Activated CD4-positive, alpha-beta T cell treated with anti-CD3 and anti-CD28 coated beads for 1 hour (primary cell): ENCODE measurements around the gene GCC2.
"Not testable (repeated sequence)": the region's sequence is repeated elsewhere in the genome, so short reads cannot be mapped to it uniquely, and the experiment has no call there.

ENCODE experiments used
- DNase-seq: peaks from one replicate; pipeline ENCODE4 v3.0.0-alpha.2; 2020

Gene GCC2

GRCh38 chr2:108525258-108525657, 76.3 kb downstream of the GCC2 start:
- not testable (repeated sequence) for DNase-seq

GRCh38 chr2:108531674-108532055, 82.7 kb downstream of the GCC2 start:
- no peak for DNase-seq

- peak; percentile 78 for DNase-seq
These were observed 85.0 kb downstream of the GCC2 start, which contains the start of gene LIMS1 for GRCh38 chr2:108533832-108534583. Gene LIMS1 (plus strand): TSS chr2:108534470. CDS start chr2:108534563, 93 bp downstream.

GRCh38 chr2:108534584-108535356, 85.8 kb downstream of the GCC2 start:
- peak; percentile 10 for DNase-seq

- DNase-seq: no peak
These were observed 86.3 kb downstream of the GCC2 start for GRCh38 chr2:108535357-108535631.

GRCh38 chr2:108536133-108536780, 87.3 kb downstream of the GCC2 start:
- DNase-seq: no peak

- DNase-seq: no peak
These were observed 87.9 kb downstream of the GCC2 start for GRCh38 chr2:108536911-108537310.

- no peak for DNase-seq
These were observed 89.1 kb downstream of the GCC2 start for GRCh38 chr2:108538000-108538625.

- no peak for DNase-seq
These were observed 92.4 kb downstream of the GCC2 start for GRCh38 chr2:108541451-108541850.

- no peak for DNase-seq
These were observed 93.1 kb downstream of the GCC2 start for GRCh38 chr2:108542071-108542470.

- DNase-seq: no peak
These were observed 98.6 kb downstream of the GCC2 start for GRCh38 chr2:108547606-108548005.

GRCh38 chr2:108548208-108549003, 99.4 kb downstream of the GCC2 start:
- DNase-seq: no peak

GRCh38 chr2:108552566-108552965, 103.6 kb downstream of the GCC2 start:
- no peak for DNase-seq

GRCh38 chr2:108553209-108553919, 104.4 kb downstream of the GCC2 start:
- no peak for DNase-seq

GRCh38 chr2:108554528-108554927, 105.5 kb downstream of the GCC2 start:
- DNase-seq: no peak

GRCh38 chr2:108555572-108555971, 106.6 kb downstream of the GCC2 start:
- DNase-seq: no peak

GRCh38 chr2:108556581-108556980, 107.6 kb downstream of the GCC2 start:
- not testable (repeated sequence) for DNase-seq
